A673 (cell line): Measurements from ENCODE around the gene CCDC136. TPM values are rescaled to one million over a fixed set of nuclear protein-coding genes. Genes with fewer than 3 reads are reported as not detected.

Experiments used
- BruUV-seq: library from RNA; stranded (reverse); fragments of 400-500 nt; replicated peaks from 2 replicates; lab custom pipeline; 2021; lab: Mats Ljungman, UMichigan
- CTCF ChIA-PET: fragments of 300-600 bp; sonication (Branson Sonifier 250); formaldehyde crosslinking; loops from one replicate; lab custom pipeline; 2022; ENCODE audit warnings: antibody characterized with exemption; lab: Charles Lee
- POLR2A ChIA-PET: fragments of 300-600 bp; sonication (Branson Sonifier 250); formaldehyde crosslinking; loops from one replicate; lab custom pipeline; 2022; ENCODE audit warnings: antibody characterized with exemption; ENCODE audit not compliant: low non-redundant PET; lab: Charles Lee
- DNase-seq: peaks from one replicate; pipeline ENCODE4 v3.0.0-alpha.2; 2015; ENCODE audit warnings: low spot score
- H3K27ac ChIP-seq: fragments of 200-600 bp; sonication (generic); 2 replicates; pipeline ENCODE4 v1.5.1; 2016; ENCODE audit warnings: mixed run types, low read depth, mild to moderate bottlenecking, mixed read lengths, antibody characterized with exemption, low read length; ENCODE audit not compliant: poor library complexity, severe bottlenecking
- H3K27me3 ChIP-seq: fragments of 200-600 bp; sonication (generic); replicated peaks from 2 replicates; pipeline ENCODE4 v1.6.1; 2017; ENCODE audit warnings: mixed run types, low read depth, mild to moderate bottlenecking, mixed read lengths, antibody characterized with exemption, low read length; ENCODE audit not compliant: insufficient read depth, poor library complexity
- H3K36me3 ChIP-seq: fragments of 200-600 bp; sonication (generic); 2 replicates; pipeline ENCODE4 v1.6.1; 2016; ENCODE audit warnings: mixed run types, mild to moderate bottlenecking, mixed read lengths, antibody characterized with exemption, low read length; ENCODE audit not compliant: insufficient read depth, poor library complexity, severe bottlenecking
- H3K4me1 ChIP-seq: fragments of 200-600 bp; sonication (generic); 2 replicates; pipeline ENCODE4 v1.6.1; 2017; ENCODE audit warnings: mixed run types, mild to moderate bottlenecking, mixed read lengths, antibody characterized with exemption, low read length; ENCODE audit not compliant: insufficient read depth, poor library complexity, severe bottlenecking
- H3K4me3 ChIP-seq: fragments of 200-600 bp; sonication (generic); 2 replicates; pipeline ENCODE4 v1.5.1; 2016; ENCODE audit warnings: low read depth, mixed run types, mild to moderate bottlenecking, mixed read lengths, low read length; ENCODE audit not compliant: poor library complexity, severe bottlenecking
- H3K9me3 ChIP-seq: fragments of 200-600 bp; sonication (generic); 2 replicates; pipeline ENCODE4 v1.6.1; 2016; ENCODE audit warnings: mixed run types, low read depth, mild to moderate bottlenecking, mixed read lengths, antibody characterized with exemption, low read length; ENCODE audit not compliant: poor library complexity, severe bottlenecking
- CTCF ChIP-seq: fragments of 300-800, 200-600 bp; sonication (generic); conservative IDR thresholded peaks from 2 replicates; pipeline ENCODE4 v1.5.1; 2017; ENCODE audit warnings: low read depth, mild to moderate bottlenecking, antibody characterized with exemption, low read length, moderate library complexity, mixed read lengths
- EZH2 ChIP-seq: fragments of 200-600 bp; sonication (generic); IDR thresholded peaks from 2 replicates; pipeline ENCODE4 v1.6.1; 2017; ENCODE audit warnings: borderline replicate concordance, low read depth, mild to moderate bottlenecking, mixed read lengths, antibody characterized with exemption, low read length; ENCODE audit not compliant: poor library complexity, severe bottlenecking
- intact Hi-C: fragments of 100-400 bp; cut with micrococcal nuclease; formaldehyde crosslinking; loops from one replicate; pipeline ENCODE4 v1.10.0; 2022; ENCODE audit not compliant: unreplicated experiment
- total RNA-seq: library from RNA; stranded (reverse); gene quantifications from 2 replicates; pipeline ENCODE4 v1.2.3, GENCODE V29; 2021

The CCDC136 gene
- total RNA-seq, 1 experiment from 2014 or later, result 4.4 TPM

- no peak for TF ChIP-seq EZH2
- TF ChIP-seq CTCF, result no peak
- ChIA-PET POLR2A (no interaction called here), CTCF (no interaction called here)
- H3K9me3 ChIP-seq, result no peaks in the 10 kb centered on the region
- no TSS peak for BruUV-seq
- no peaks in the 10 kb centered on the region for H3K36me3 ChIP-seq
- no peak overlapping the region for H3K4me3 ChIP-seq
- intact Hi-C loops, result no loop called here
- no peaks in the 10 kb centered on the region for H3K4me1 ChIP-seq
- no peak overlapping the region for H3K27ac ChIP-seq
- no peak for DNase-seq
- no peaks in the 10 kb centered on the region for H3K27me3 ChIP-seq
These were observed 54.2 kb downstream of the CCDC136 start for GRCh38 chr7:128845987-128846386.

- H3K36me3 ChIP-seq, result no peaks in the 10 kb centered on the region
These were observed 55.1 kb downstream of the CCDC136 start for GRCh38 chr7:128846781-128847444.

GRCh38 chr7:128847721-128848211 is 56.0 kb downstream of the CCDC136 start:
- Histone ChIP-seq H3K9me3 (no peaks in the 10 kb centered on the region), H3K4me1 (no peaks in the 10 kb centered on the region), H3K27me3 (no peaks in the 10 kb centered on the region), H3K27ac (no peak overlapping the region), H3K36me3 (no peaks in the 10 kb centered on the region), H3K4me3 (no peak overlapping the region)
- BruUV-seq, result no TSS peak
- no peak for DNase-seq
- TF ChIP-seq CTCF, result no peak
- TF ChIP-seq EZH2, result no peak
- intact Hi-C loops, result no loop called here
- ChIA-PET CTCF (no interaction called here), POLR2A (no interaction called here)

More at GRCh38 chr7:128846781-128847444, 55.1 kb downstream of the CCDC136 start:
- Histone ChIP-seq H3K9me3 (no peaks in the 10 kb centered on the region), H3K27ac (no peak overlapping the region), H3K4me1 (no peaks in the 10 kb centered on the region), H3K27me3 (no peaks in the 10 kb centered on the region), H3K4me3 (no peak overlapping the region)
- intact Hi-C loops, result no loop called here
- no peak for TF ChIP-seq CTCF
- TF ChIP-seq EZH2, result no peak
- ChIA-PET POLR2A (no interaction called here), CTCF (no interaction called here)
- BruUV-seq, result no TSS peak
- DNase-seq, result no peak
